Liver (tissue), 9 donors: ENCODE results near the gene CTNNA1. TPM values are rescaled to one million over a fixed set of nuclear protein-coding genes. Genes with fewer than 3 reads are reported as not detected.

Source experiments
- DNase-seq: peaks from one replicate; pipeline ENCODE4 v3.0.0-alpha.2; 2017; ENCODE audit warnings: low spot score
- H3K27ac ChIP-seq, 2 donors: one replicate each; pipeline ENCODE4 v1.7.0; 2013; ENCODE audit warnings: inconsistent platforms in 2 of 2, low read length in 2 of 2, control low read depth in 1 of 2, low read depth in 1 of 2, mild to moderate bottlenecking in 1 of 2
- H3K27me3 ChIP-seq, 4 donors: one replicate each; pipeline versions ENCODE4 v1.6.1 to v1.7.0; 2013; ENCODE audit warnings: low read length in 3 of 4, inconsistent platforms in 1 of 4, mild to moderate bottlenecking in 1 of 4, moderate library complexity in 1 of 4; ENCODE audit not compliant: control insufficient read depth in 4 of 4, insufficient read depth in 4 of 4
- H3K36me3 ChIP-seq, 4 donors: one replicate each; pipeline versions ENCODE4 v1.6.1 to v1.7.0; 2013; ENCODE audit warnings: low read length in 3 of 4, mild to moderate bottlenecking in 3 of 4, low read depth in 1 of 4, moderate library complexity in 1 of 4; ENCODE audit not compliant: control insufficient read depth in 4 of 4, insufficient read depth in 3 of 4
- H3K4me1 ChIP-seq, 4 donors: one replicate each; pipeline versions ENCODE4 v1.6.1 to v1.7.0; 2013; ENCODE audit warnings: low read length in 3 of 4, mild to moderate bottlenecking in 3 of 4, moderate library complexity in 1 of 4; ENCODE audit not compliant: control insufficient read depth in 4 of 4, insufficient read depth in 4 of 4
- H3K4me3 ChIP-seq, 3 donors: one replicate each; pipeline versions ENCODE4 v1.6.1 to v1.7.0; 2013; ENCODE audit warnings: low read length in 3 of 3, control low read depth in 1 of 3, low read depth in 1 of 3, mild to moderate bottlenecking in 1 of 3
- H3K9ac ChIP-seq, 2 donors: one replicate each; pipeline ENCODE4 v1.7.0; 2013; ENCODE audit warnings: low read length in 2 of 2, mild to moderate bottlenecking in 2 of 2, moderate library complexity in 2 of 2, control low read depth in 1 of 2, low read depth in 1 of 2
- H3K9me3 ChIP-seq, 4 donors: one replicate each; pipeline versions ENCODE4 v1.6.1 to v1.7.0; 2013; ENCODE audit warnings: low read length in 3 of 4; ENCODE audit not compliant: control insufficient read depth in 4 of 4
- ATF3 ChIP-seq: IDR thresholded peaks from 2 replicates; pipeline ENCODE4 v1.6.1; 2016; ENCODE audit warnings: antibody characterized with exemption
- EGR1 ChIP-seq, 2 donors: IDR thresholded peaks; 2 replicates each; pipeline ENCODE4 v1.6.1; 2016 to 2018; ENCODE audit warnings: antibody characterized with exemption in 2 of 2, low read depth in 2 of 2
- FOXA1 ChIP-seq: IDR thresholded peaks from 2 replicates; pipeline ENCODE4 v1.6.1; 2016; ENCODE audit warnings: antibody characterized with exemption
- FOXA2 ChIP-seq: IDR thresholded peaks from 2 replicates; pipeline ENCODE4 v1.6.1; 2016; ENCODE audit warnings: antibody characterized with exemption
- GABPA ChIP-seq, 2 donors: IDR thresholded peaks in 1 of 2; conservative IDR thresholded peaks in 1 of 2; 2 replicates each; pipeline ENCODE4 v1.6.1; 2016; ENCODE audit warnings: antibody characterized with exemption in 2 of 2, mild to moderate bottlenecking in 1 of 2, moderate library complexity in 1 of 2
- HNF4A ChIP-seq, 2 donors: conservative IDR thresholded peaks; 2 replicates each; pipeline ENCODE4 v1.6.1; 2016; ENCODE audit warnings: antibody characterized with exemption in 2 of 2, mild to moderate bottlenecking in 2 of 2
- HNF4G ChIP-seq: IDR thresholded peaks from 2 replicates; pipeline ENCODE4 v1.6.1; 2016; ENCODE audit warnings: antibody characterized with exemption
- JUND ChIP-seq, 2 donors: IDR thresholded peaks; 2 replicates each; pipeline ENCODE4 v1.6.1; 2016; ENCODE audit warnings: antibody characterized with exemption in 2 of 2
- NR2F2 ChIP-seq: IDR thresholded peaks from 2 replicates; pipeline ENCODE4 v1.6.1; 2016; ENCODE audit warnings: antibody characterized with exemption
- RAD21 ChIP-seq, 2 donors: IDR thresholded peaks; 2 replicates each; pipeline ENCODE4 v1.6.1; 2016; ENCODE audit warnings: antibody characterized with exemption in 2 of 2, mild to moderate bottlenecking in 2 of 2
- RXRA ChIP-seq, 2 donors: IDR thresholded peaks; 2 replicates each; pipeline ENCODE4 v1.6.1; 2017 to 2018; ENCODE audit warnings: antibody characterized with exemption in 2 of 2, mild to moderate bottlenecking in 1 of 2
- SP1 ChIP-seq: IDR thresholded peaks from 2 replicates; pipeline ENCODE4 v1.6.1; 2018; ENCODE audit warnings: antibody characterized with exemption, mild to moderate bottlenecking
- TAF1 ChIP-seq: conservative IDR thresholded peaks from 2 replicates; pipeline ENCODE4 v1.6.1; 2016; ENCODE audit warnings: antibody characterized with exemption, mild to moderate bottlenecking
- YY1 ChIP-seq: IDR thresholded peaks from 2 replicates; pipeline ENCODE4 v1.6.1; 2016; ENCODE audit warnings: antibody characterized with exemption, mild to moderate bottlenecking
- WGBS: extraction: QIAGEN DNeasy Blood & Tissue Kit; methylation state at CpG from one replicate; pipeline ENCODE4 v1.1.7; 2013; 5-methylcytosine and 5-hydroxymethylcytosine counted together
- polyA plus RNA-seq, 2 donors: library from polyadenylated mRNA; stranded (reverse) in 1 of 2; unstranded in 1 of 2; fragments of 200-250 nt in 1 of 2; fragments of >200 nt in 1 of 2; fragmentation: Nextera tagmentation in 1 of 2; extraction: Ambion mirVana in 1 of 2; gene quantifications; one replicate each; pipeline versions ENCODE4 v1.2.1 to v1.2.3, GENCODE V29; 2013 to 2015
- total RNA-seq, 2 donors: library from RNA; depleted of rRNA; stranded (reverse); fragments of >200 nt; gene quantifications; one replicate each; pipeline ENCODE4 v1.2.3, GENCODE V29; 2014
- TF ChIP-seq, protein P1 (sequence below): IDR thresholded peaks from 2 replicates; pipeline ENCODE4 v1.6.1; 2016; ENCODE audit warnings: antibody characterized with exemption, mild to moderate bottlenecking
- TF ChIP-seq, protein P2 (sequence below): IDR thresholded peaks from 2 replicates; pipeline ENCODE4 v1.6.1; 2016; ENCODE audit warnings: antibody characterized with exemption
- TF ChIP-seq, protein P3 (sequence below): fragments of 150-350 bp; IDR thresholded peaks from 2 replicates; pipeline ENCODE4 v1.5.1; 2017; ENCODE audit warnings: improper control_type of control experiment, low read depth, low read length; ENCODE audit not compliant: missing input control
- donor health status: healthy.
- donor health status: healthy.
- donor health status: healthy.
- donor health status: healthy.
- donor health status: healthy.

CTNNA1 gene
- total and polyA plus RNA-seq, 4 donors: 39.9 to 150 (median 103) TPM

GRCh38 chr5:138903130-138903775 is 150.0 kb downstream of the CTNNA1 start:
- Histone ChIP-seq H3K27me3 (no peaks in the 10 kb centered on the region), H3K9me3 (no peaks in the 10 kb centered on the region), H3K36me3 (peaks cover 13 to 34% (median 21%) of the 10 kb centered on the region in 4 donors), H3K4me3 (no peak overlapping the region), H3K4me1 (peaks cover 0 to 3% (median 0%) of the 10 kb centered on the region in 4 donors), H3K27ac (no peak overlapping the region), H3K9ac (no peak overlapping the region)
- WGBS: 78% methylated on average over 10 of the region's 10 CpGs
- DNase-seq: no peak
- TF ChIP-seq, protein P1, sequence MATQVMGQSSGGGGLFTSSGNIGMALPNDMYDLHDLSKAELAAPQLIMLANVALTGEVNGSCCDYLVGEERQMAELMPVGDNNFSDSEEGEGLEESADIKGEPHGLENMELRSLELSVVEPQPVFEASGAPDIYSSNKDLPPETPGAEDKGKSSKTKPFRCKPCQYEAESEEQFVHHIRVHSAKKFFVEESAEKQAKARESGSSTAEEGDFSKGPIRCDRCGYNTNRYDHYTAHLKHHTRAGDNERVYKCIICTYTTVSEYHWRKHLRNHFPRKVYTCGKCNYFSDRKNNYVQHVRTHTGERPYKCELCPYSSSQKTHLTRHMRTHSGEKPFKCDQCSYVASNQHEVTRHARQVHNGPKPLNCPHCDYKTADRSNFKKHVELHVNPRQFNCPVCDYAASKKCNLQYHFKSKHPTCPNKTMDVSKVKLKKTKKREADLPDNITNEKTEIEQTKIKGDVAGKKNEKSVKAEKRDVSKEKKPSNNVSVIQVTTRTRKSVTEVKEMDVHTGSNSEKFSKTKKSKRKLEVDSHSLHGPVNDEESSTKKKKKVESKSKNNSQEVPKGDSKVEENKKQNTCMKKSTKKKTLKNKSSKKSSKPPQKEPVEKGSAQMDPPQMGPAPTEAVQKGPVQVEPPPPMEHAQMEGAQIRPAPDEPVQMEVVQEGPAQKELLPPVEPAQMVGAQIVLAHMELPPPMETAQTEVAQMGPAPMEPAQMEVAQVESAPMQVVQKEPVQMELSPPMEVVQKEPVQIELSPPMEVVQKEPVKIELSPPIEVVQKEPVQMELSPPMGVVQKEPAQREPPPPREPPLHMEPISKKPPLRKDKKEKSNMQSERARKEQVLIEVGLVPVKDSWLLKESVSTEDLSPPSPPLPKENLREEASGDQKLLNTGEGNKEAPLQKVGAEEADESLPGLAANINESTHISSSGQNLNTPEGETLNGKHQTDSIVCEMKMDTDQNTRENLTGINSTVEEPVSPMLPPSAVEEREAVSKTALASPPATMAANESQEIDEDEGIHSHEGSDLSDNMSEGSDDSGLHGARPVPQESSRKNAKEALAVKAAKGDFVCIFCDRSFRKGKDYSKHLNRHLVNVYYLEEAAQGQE: no peak
- no peak for TF ChIP-seq SP1

DNA sequence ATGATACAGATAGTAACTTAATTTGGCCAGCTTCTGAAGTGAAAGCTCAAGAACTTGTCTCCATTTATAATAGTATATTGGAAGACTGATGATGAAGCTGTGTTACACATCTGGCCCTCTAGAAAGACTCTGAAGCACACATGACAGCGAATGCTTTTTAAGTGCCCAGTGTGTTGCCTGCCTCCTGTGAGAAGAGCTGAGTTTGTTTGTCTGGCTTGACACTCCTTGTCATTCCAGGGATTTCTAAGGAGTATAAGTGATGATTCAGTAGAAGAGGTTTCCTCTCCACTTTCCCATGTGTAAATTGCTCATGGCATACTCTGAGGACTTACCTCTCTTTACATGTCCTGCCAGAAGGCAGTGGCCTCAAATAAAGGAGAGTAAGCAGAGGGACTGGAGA is 152.3 kb downstream of the CTNNA1 start:
- peaks cover 10 to 32% (median 21%) of the 10 kb centered on the region in 4 donors for H3K36me3 ChIP-seq
- no peaks in the 10 kb centered on the region for H3K9me3 ChIP-seq
- H3K27ac ChIP-seq: no peak overlapping the region
- TF ChIP-seq RAD21 (IDR thresholded peaks at IDR 0.05) (no peak), YY1 (no peak), SP1 (no peak), FOXA1 (no peak), NR2F2 (no peak), HNF4A (conservative IDR thresholded peaks at IDR 0.05) (no peak), FOXA2 (no peak), ATF3 (no peak), GABPA (IDR thresholded peaks at IDR 0.05 in 1 of 2, conservative IDR thresholded peaks at IDR 0.05 in 1 of 2) (no peak), RXRA (IDR thresholded peaks at IDR 0.05) (no peak), TAF1 (no peak), JUND (IDR thresholded peaks at IDR 0.05) (no peak), EGR1 (IDR thresholded peaks at IDR 0.05; ENCODE audit: low read depth in 2 of 2) (no peak), HNF4G (no peak)
- TF ChIP-seq, protein P1: no peak
- TF ChIP-seq, protein P2, sequence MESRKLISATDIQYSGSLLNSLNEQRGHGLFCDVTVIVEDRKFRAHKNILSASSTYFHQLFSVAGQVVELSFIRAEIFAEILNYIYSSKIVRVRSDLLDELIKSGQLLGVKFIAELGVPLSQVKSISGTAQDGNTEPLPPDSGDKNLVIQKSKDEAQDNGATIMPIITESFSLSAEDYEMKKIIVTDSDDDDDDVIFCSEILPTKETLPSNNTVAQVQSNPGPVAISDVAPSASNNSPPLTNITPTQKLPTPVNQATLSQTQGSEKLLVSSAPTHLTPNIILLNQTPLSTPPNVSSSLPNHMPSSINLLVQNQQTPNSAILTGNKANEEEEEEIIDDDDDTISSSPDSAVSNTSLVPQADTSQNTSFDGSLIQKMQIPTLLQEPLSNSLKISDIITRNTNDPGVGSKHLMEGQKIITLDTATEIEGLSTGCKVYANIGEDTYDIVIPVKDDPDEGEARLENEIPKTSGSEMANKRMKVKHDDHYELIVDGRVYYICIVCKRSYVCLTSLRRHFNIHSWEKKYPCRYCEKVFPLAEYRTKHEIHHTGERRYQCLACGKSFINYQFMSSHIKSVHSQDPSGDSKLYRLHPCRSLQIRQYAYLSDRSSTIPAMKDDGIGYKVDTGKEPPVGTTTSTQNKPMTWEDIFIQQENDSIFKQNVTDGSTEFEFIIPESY: no peak
- TF ChIP-seq, protein P3, sequence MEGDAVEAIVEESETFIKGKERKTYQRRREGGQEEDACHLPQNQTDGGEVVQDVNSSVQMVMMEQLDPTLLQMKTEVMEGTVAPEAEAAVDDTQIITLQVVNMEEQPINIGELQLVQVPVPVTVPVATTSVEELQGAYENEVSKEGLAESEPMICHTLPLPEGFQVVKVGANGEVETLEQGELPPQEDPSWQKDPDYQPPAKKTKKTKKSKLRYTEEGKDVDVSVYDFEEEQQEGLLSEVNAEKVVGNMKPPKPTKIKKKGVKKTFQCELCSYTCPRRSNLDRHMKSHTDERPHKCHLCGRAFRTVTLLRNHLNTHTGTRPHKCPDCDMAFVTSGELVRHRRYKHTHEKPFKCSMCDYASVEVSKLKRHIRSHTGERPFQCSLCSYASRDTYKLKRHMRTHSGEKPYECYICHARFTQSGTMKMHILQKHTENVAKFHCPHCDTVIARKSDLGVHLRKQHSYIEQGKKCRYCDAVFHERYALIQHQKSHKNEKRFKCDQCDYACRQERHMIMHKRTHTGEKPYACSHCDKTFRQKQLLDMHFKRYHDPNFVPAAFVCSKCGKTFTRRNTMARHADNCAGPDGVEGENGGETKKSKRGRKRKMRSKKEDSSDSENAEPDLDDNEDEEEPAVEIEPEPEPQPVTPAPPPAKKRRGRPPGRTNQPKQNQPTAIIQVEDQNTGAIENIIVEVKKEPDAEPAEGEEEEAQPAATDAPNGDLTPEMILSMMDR: no peak
- H3K9ac ChIP-seq: no peak overlapping the region
- 100% methylated on average over 1 of the region's 1 CpG for WGBS
- no peak for DNase-seq
- peaks cover 0 to 3% (median 0%) of the 10 kb centered on the region in 4 donors for H3K4me1 ChIP-seq
- H3K4me3 ChIP-seq: no peak overlapping the region
- no peaks in the 10 kb centered on the region for H3K27me3 ChIP-seq
